GM12873 (cell line): ENCODE data around the gene KDM5C.

Experiments used
- TF ChIP-seq, protein P1 (sequence below): IDR thresholded peaks from 2 replicates; pipeline ENCODE4 v1.5.1; 2012; ENCODE audit warnings: low read depth, mild to moderate bottlenecking, moderate library complexity, low read length, control low read depth; ENCODE audit not compliant: insufficient read depth; ENCODE audit errors: missing control alignments

KDM5C gene

DNA sequence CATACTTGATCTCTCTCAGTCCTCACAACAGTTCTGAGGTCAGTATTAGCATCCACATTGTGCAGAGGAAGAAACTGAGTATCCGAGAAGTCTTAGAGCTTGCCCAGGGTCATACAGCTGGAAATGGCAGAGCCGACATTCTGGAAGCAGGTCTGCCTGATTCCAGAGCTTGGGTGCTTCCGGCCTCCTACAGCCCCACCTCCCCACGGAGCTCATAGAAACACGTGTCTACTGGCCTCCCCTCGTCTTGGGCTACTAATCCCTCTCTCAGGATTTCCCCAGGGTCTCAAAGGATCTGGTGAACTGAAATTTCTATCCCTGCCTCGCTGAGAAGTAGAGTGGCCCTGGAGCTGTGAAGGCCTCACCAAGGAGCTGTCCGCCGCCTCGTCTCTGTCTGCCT is 12.0 kb upstream of the KDM5C start:
- TF ChIP-seq, protein P1, sequence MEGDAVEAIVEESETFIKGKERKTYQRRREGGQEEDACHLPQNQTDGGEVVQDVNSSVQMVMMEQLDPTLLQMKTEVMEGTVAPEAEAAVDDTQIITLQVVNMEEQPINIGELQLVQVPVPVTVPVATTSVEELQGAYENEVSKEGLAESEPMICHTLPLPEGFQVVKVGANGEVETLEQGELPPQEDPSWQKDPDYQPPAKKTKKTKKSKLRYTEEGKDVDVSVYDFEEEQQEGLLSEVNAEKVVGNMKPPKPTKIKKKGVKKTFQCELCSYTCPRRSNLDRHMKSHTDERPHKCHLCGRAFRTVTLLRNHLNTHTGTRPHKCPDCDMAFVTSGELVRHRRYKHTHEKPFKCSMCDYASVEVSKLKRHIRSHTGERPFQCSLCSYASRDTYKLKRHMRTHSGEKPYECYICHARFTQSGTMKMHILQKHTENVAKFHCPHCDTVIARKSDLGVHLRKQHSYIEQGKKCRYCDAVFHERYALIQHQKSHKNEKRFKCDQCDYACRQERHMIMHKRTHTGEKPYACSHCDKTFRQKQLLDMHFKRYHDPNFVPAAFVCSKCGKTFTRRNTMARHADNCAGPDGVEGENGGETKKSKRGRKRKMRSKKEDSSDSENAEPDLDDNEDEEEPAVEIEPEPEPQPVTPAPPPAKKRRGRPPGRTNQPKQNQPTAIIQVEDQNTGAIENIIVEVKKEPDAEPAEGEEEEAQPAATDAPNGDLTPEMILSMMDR, result no peak

DNA sequence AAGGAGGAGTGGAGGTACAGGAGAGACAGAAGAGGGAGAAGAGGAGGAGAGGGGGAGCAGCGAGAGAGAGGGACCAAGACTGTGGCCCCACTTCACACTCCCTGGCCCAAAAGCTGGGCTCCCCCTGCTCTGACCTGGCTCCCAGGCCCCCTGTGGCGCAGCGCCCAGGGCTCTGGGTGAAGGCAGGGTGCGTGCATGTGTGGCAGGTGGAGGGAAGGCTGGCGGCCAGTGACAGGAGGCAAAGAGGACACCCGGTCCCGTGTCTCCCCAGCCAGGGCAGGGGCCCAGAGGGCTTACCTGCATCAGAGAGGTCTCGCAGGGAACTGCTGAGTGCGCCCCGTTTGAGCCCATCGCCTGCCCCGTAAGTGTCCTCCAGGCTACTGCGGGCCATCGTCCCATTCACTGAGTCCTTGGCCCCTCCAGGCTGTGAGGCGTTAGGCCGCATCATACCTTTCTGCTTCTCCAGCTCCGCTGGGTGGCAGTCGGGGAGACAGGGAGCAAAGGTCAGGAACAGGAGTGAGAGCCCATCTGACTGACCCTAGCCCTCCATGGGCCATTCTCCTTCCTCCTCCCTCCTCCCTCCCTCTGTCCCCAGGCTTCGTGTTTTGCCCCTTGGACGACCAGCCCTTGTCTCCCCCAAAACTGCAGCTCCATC is 11.1 kb upstream of the KDM5C start:
- TF ChIP-seq, protein P1, result no peak

DNA sequence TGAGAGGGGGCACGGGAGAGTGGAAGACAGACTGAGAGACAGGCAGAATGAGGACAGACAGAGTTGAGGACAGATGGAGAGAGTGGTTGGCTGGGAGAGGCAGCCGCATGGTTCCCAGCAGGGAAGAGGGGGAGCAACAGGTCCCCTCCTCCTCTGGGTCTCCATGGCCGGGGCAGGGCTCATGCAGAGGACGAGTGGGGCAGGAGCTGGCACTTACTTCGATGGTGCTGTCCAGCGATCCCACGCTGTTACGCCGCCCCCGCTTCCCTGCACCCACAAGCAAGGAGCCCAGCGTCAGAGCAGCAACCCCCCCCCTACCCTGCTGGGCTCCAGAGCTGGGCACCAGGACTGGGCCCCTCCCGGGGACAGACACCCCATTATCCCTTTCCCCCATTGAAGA is 10.6 kb upstream of the KDM5C start:
- TF ChIP-seq, protein P1, result no peak

DNA sequence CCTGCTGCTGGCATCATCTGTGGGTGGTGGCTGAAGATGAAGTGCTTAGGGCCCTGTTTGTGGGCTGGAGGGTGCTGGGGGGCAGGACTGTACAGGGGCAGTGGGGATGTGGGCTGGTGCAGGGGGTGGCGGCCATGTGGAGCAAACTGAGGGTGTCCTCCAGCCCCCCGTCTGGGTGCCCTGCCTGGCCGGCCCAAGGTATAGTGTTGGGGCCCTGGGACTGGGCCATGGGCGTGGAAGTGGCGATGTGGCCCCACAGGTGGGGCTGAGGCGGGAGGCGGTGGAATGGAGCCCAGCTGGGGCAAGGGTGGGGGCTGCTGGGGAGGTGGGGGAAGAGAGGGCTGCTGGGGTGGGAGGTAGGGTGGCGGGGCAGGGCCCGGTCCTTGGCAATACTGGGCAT is 9.5 kb upstream of the KDM5C start:
- TF ChIP-seq, protein P1, result no peak

DNA sequence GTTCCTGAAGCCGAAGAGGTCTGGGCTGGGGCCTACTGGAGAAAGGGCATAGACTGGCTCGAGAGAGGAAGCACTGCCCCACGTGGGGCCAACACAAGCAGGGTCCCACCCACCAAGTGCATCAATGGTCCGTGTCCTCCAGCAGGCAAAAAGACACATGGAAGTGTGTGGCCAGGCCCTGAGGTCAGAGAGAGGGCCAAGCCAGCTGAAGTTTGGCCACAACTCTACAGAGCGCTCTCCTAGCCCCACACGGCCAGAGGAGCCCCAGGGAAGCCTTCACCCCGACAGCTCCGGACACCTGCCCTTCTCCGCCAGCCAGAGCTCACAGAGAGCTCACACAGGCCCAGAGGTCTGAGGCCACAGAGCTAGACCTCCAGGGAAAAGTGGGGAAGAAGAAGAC is 8.5 kb upstream of the KDM5C start:
- TF ChIP-seq, protein P1, result no peak

DNA sequence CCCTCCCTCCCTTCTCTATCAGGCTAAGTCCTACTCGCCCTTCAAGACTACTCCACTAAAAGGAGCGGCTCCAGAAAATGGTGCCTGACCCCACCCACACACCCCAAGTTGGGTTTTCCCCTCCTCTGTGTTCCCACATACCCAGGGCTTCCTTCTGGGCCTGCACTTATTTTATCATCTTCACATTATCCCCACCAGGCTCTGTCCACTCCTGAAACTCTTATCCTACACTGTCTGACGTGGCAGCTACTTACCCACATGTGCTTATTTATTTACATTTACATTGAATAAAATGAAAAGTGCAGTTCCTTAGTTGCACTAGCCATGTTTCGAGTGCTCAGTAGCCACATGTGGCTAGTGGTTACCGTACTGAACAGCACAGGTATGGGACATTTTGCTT is 5.1 kb upstream of the KDM5C start:
- TF ChIP-seq, protein P1, result no peak

DNA sequence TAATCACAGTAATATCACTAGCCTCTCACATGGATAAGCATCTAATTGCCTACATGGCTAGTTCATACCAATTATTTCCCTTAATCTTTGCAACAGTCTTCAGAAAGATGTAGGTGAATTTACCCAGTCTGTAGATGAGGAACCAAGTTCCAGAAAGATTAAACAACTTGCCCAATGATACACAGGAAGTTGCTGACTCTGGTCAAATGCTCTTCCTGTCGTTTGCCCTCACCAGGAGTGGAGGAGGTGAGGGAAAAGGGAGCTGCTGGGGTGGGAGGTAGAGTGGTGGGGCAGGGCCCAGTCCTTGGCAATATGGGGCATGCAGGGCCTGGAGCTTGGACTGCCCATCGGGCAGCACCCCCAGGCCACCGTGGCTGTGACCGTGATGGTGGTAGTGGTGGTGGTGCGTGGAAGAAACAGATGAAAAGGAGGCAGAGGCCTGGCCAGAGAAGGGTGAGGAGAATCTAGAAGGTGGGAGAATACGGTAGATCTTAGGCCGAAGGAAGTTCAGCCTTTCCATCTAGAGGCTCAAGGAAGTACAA is 2.3 kb upstream of the KDM5C start:
- TF ChIP-seq, protein P1, result no peak
